CD14-positive monocyte (primary cell): ENCODE measurements around the gene UBL4A. TPM values are rescaled to one million over a fixed set of nuclear protein-coding genes. Genes with fewer than 3 reads are reported as not detected.

Experiments used
- DNase-seq, 3 donors: peaks; one replicate each; pipeline ENCODE4 v3.0.0-alpha.2; 2011 to 2022
- H2AFZ ChIP-seq: 2 replicates; pipeline ENCODE4 v1.6.0; 2012; ENCODE audit warnings: mild to moderate bottlenecking, low read depth, low read length, inconsistent platforms; ENCODE audit not compliant: insufficient read depth, poor library complexity, severe bottlenecking
- H3K27ac ChIP-seq, 2 donors: 1 replicate in 1 of 2; 2 replicates in 1 of 2; pipeline ENCODE4 v1.5.1; 2012 to 2013; ENCODE audit warnings: low read length in 2 of 2, control low read depth in 1 of 2, inconsistent platforms in 1 of 2, low read depth in 1 of 2, mild to moderate bottlenecking in 1 of 2
- H3K27me3 ChIP-seq, 2 donors: one replicate each; pipeline versions ENCODE4 v1.6.0 to v1.6.1; 2011 to 2013; ENCODE audit warnings: low read length in 2 of 2; ENCODE audit not compliant: control insufficient read depth in 2 of 2, insufficient read depth in 2 of 2
- H3K36me3 ChIP-seq, 2 donors: replicated peaks in 1 of 2; 1 replicate in 1 of 2; 2 replicates in 1 of 2; pipeline versions ENCODE4 v1.5.1 to v1.6.1; 2012 to 2013; ENCODE audit warnings: low read length in 2 of 2, control low read depth in 1 of 2, inconsistent platforms in 1 of 2, mild to moderate bottlenecking in 1 of 2; ENCODE audit not compliant: insufficient read depth in 2 of 2, control insufficient read depth in 1 of 2
- H3K4me1 ChIP-seq, 2 donors: 1 replicate in 1 of 2; 2 replicates in 1 of 2; pipeline versions ENCODE4 v1.5.1 to v1.6.1; 2012 to 2013; ENCODE audit warnings: low read length in 2 of 2, control low read depth in 1 of 2, inconsistent platforms in 1 of 2, mild to moderate bottlenecking in 1 of 2, moderate library complexity in 1 of 2; ENCODE audit not compliant: insufficient read depth in 2 of 2, control insufficient read depth in 1 of 2
- H3K4me2 ChIP-seq: replicated peaks from 2 replicates; pipeline ENCODE3; 2012; ENCODE audit warnings: low read length, moderate library complexity, mild to moderate bottlenecking; ENCODE audit not compliant: poor library complexity, severe bottlenecking; ENCODE audit errors: extremely low read depth
- H3K4me3 ChIP-seq, 3 experiments: fragments of 200-600 bp in 1 of 3; sonication (generic) in 1 of 3; replicated peaks in 1 of 3; 1 replicate in 2 of 3; 2 replicates in 1 of 3; pipeline ENCODE4 v1.5.1; 2011 to 2013; ENCODE audit warnings: low read length in 3 of 3, mild to moderate bottlenecking in 3 of 3, control low read depth in 2 of 3, low read depth in 2 of 3, inconsistent platforms in 1 of 3, moderate library complexity in 1 of 3
- H3K79me2 ChIP-seq: 2 replicates; pipeline ENCODE4 v1.6.0; 2012; ENCODE audit warnings: mild to moderate bottlenecking, control low read depth, inconsistent platforms, low read length, moderate library complexity; ENCODE audit not compliant: insufficient read depth
- H3K9ac ChIP-seq: 2 replicates; pipeline ENCODE4 v1.6.0; 2017; ENCODE audit warnings: low read length, mild to moderate bottlenecking; ENCODE audit not compliant: insufficient read depth, poor library complexity, severe bottlenecking
- H3K9me3 ChIP-seq, 2 donors: replicated peaks in 1 of 2; 1 replicate in 1 of 2; 2 replicates in 1 of 2; pipeline versions ENCODE4 v1.5.1 to v1.6.1; 2012 to 2013; ENCODE audit warnings: low read length in 2 of 2, control low read depth in 1 of 2; ENCODE audit not compliant: control insufficient read depth in 1 of 2, insufficient read depth in 1 of 2
- H4K20me1 ChIP-seq: 2 replicates; pipeline ENCODE4 v1.6.0; 2012; ENCODE audit warnings: mild to moderate bottlenecking, low read length, control low read depth, moderate library complexity; ENCODE audit not compliant: insufficient read depth
- H3K27ac Mint-ChIP-seq, 7 donors: one replicate each; pipeline ENCODE4 v1.8.0; 2020; ENCODE audit warnings: mild to moderate bottlenecking in 7 of 7, mixed read lengths in 7 of 7, moderate library complexity in 6 of 7, inconsistent platforms in 2 of 7
- H3K27me3 Mint-ChIP-seq, 3 donors: one replicate each; pipeline ENCODE4 v1.8.0; 2021 to 2022; ENCODE audit warnings: low read depth in 3 of 3, mild to moderate bottlenecking in 3 of 3, mixed read lengths in 3 of 3, moderate library complexity in 3 of 3, inconsistent platforms in 1 of 3
- H3K36me3 Mint-ChIP-seq, 2 donors: one replicate each; pipeline ENCODE4 v1.8.0; 2020; ENCODE audit warnings: mixed read lengths in 2 of 2, inconsistent platforms in 1 of 2, mild to moderate bottlenecking in 1 of 2
- H3K4me1 Mint-ChIP-seq: one replicate; pipeline ENCODE4 v1.8.0; 2020; ENCODE audit warnings: mild to moderate bottlenecking, mixed read lengths
- H3K4me3 Mint-ChIP-seq, 2 donors: one replicate each; pipeline ENCODE4 v1.8.0; 2020; ENCODE audit warnings: mild to moderate bottlenecking in 2 of 2, mixed read lengths in 2 of 2, moderate library complexity in 1 of 2
- H3K9me3 Mint-ChIP-seq, 7 donors: one replicate each; pipeline ENCODE4 v1.8.0; 2020 to 2022; ENCODE audit warnings: mixed read lengths in 7 of 7, mild to moderate bottlenecking in 6 of 7, moderate library complexity in 6 of 7, inconsistent platforms in 2 of 7
- WGBS: methylation state at CpG from one replicate; pipeline ENCODE4 v1.1.5; 2013; ENCODE audit warnings: missing lambda C conversion rate; ENCODE audit not compliant: insufficient coverage; 5-methylcytosine and 5-hydroxymethylcytosine counted together
- intact Hi-C, 2 donors: fragments of 100-400 bp; cut with micrococcal nuclease; formaldehyde crosslinking; loops; one replicate each; pipeline versions ENCODE4 v1.15.0 to v1.15.1; 2023
- polyA plus RNA-seq, 3 donors: library from polyadenylated mRNA; depleted of rRNA in 1 of 3; unstranded in 2 of 3; stranded (reverse) in 1 of 3; fragments of 300-500 nt in 2 of 3; fragments of >200 nt in 1 of 3; fragmentation: Illumina TruSeq in 2 of 3; gene quantifications; 1 replicate in 2 of 3; 2 replicates in 1 of 3; pipeline ENCODE4 v1.2.3, GENCODE V29; 2012 to 2021
- TF ChIP-seq, protein P1 (sequence below): fragments of 200-600 bp; IDR thresholded peaks from one replicate; pipeline ENCODE4 v1.8.0; 2022; ENCODE audit warnings: antibody characterized with exemption, mild to moderate bottlenecking

The UBL4A gene
- polyA plus RNA-seq, 3 donors, result 27.9 to 29.0 (median 28.1) TPM

DNA sequence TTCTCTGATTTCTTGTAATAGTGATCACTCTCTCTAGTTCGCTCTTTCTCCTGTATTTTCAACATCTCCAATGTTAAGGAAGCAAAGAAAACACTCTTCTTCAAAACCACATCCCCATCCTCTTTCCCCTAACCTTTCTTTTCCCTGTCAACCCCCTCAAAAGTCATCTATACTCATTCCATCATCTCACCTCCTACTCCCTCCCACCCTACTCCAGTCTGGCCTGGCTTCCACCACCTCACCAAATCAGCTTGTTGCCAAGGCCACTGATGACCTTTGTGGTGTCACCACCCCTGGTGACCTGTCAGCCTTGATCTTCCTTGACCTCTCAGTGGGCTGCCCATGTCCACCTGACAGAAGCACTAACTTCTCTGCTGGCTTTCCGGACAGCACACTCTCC, 27.3 kb upstream of the UBL4A start:
- 100% methylated on average over 2 of the region's 2 CpGs for WGBS
- Histone ChIP-seq H3K4me2 (no peak overlapping the region), H2AFZ (no peak overlapping the region), H4K20me1 (no peaks in the 10 kb centered on the region), H3K79me2 (peaks cover 3% of the 10 kb centered on the region), H3K27me3 (no peaks in the 10 kb centered on the region), H3K36me3 (peaks cover 0 to 13% of the 10 kb centered on the region in 2 donors), H3K4me3 (no peak overlapping the region), H3K4me1 (peaks cover 13 to 14% of the 10 kb centered on the region in 2 donors), H3K9me3 (peaks cover 0 to 10% of the 10 kb centered on the region in 2 donors), H3K9ac (no peak overlapping the region), H3K27ac (no peak overlapping the region)
- Mint-ChIP-seq H3K27me3 (peaks cover 0 to 10% (median 0%) of the 10 kb centered on the region in 3 donors), H3K4me3 (no peak overlapping the region), H3K27ac (peak overlapping the region in 2 of 7 donors; percentile 7 to 81), H3K36me3 (peaks cover 19 to 20% of the 10 kb centered on the region in 2 donors), H3K4me1 (peaks cover 11% of the 10 kb centered on the region), H3K9me3 (peaks cover 0 to 35% (median 13%) of the 10 kb centered on the region in 7 donors)
- intact Hi-C loops, result no loop called here
- TF ChIP-seq, protein P1, sequence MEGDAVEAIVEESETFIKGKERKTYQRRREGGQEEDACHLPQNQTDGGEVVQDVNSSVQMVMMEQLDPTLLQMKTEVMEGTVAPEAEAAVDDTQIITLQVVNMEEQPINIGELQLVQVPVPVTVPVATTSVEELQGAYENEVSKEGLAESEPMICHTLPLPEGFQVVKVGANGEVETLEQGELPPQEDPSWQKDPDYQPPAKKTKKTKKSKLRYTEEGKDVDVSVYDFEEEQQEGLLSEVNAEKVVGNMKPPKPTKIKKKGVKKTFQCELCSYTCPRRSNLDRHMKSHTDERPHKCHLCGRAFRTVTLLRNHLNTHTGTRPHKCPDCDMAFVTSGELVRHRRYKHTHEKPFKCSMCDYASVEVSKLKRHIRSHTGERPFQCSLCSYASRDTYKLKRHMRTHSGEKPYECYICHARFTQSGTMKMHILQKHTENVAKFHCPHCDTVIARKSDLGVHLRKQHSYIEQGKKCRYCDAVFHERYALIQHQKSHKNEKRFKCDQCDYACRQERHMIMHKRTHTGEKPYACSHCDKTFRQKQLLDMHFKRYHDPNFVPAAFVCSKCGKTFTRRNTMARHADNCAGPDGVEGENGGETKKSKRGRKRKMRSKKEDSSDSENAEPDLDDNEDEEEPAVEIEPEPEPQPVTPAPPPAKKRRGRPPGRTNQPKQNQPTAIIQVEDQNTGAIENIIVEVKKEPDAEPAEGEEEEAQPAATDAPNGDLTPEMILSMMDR, result no peak
- no peak for DNase-seq

GRCh38 chrX:154512879-154513553, 26.6 kb upstream of the UBL4A start:
- Histone ChIP-seq H3K4me3 (no peak overlapping the region), H3K79me2 (peaks cover 3% of the 10 kb centered on the region), H2AFZ (no peak overlapping the region), H3K27ac (no peak overlapping the region), H3K36me3 (peaks cover 0 to 16% of the 10 kb centered on the region in 2 donors), H4K20me1 (no peaks in the 10 kb centered on the region), H3K9me3 (peaks cover 0 to 10% of the 10 kb centered on the region in 2 donors), H3K27me3 (no peaks in the 10 kb centered on the region), H3K4me1 (peaks cover 13 to 14% of the 10 kb centered on the region in 2 donors), H3K4me2 (no peak overlapping the region), H3K9ac (no peak overlapping the region)
- no peak for DNase-seq
- H3K4me1 Mint-ChIP-seq, result peaks cover 11% of the 10 kb centered on the region
- peaks cover 23 to 26% of the 10 kb centered on the region in 2 donors for H3K36me3 Mint-ChIP-seq
- no peak overlapping the region for H3K27ac Mint-ChIP-seq
- H3K9me3 Mint-ChIP-seq, result peaks cover 0 to 39% (median 13%) of the 10 kb centered on the region in 7 donors
- no peak overlapping the region for H3K4me3 Mint-ChIP-seq
- H3K27me3 Mint-ChIP-seq, result peaks cover 0 to 12% (median 0%) of the 10 kb centered on the region in 3 donors
- 98% methylated on average over 7 of the region's 16 CpGs for WGBS
- TF ChIP-seq, protein P1, result no peak
- intact Hi-C loops, result no loop called here
